Epithelial cell of prostate (primary cell): Measurements from ENCODE around the gene PXMP2.

Experiments used
- DNase-seq: peaks from one replicate; pipeline ENCODE4 v3.0.0-alpha.2; 2011; ENCODE audit warnings: low read depth, low spot score
- H3K27ac ChIP-seq: fragments of 450-650 bp; 2 replicates; pipeline ENCODE4 v1.5.1; 2017; ENCODE audit warnings: mild to moderate bottlenecking

PXMP2 gene

GRCh38 chr12:132659146-132659545, 28.2 kb upstream of the PXMP2 start:
- H3K27ac ChIP-seq, result no peak overlapping the region
- no peak for DNase-seq

DNA sequence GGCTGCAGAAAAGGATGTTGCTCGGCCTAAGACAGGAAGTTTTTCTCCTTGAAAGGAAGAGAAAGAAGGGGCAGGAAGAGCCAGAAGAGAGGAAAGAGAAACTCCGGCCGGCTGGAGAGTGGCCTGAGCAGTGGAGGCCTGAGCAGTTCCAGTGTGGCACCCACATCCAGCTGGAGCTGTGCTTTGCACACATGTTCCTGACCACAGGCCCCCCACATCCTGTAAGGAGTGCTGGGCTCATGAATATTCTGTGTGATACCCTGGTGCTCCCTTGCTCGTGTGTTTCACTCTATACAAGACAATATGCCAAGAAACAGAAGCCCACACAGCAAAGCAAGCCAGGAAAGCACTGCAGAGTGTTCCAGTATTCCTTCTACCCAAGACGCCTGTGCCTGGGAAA, 27.3 kb upstream of the PXMP2 start:
- DNase-seq, result no peak
- no peak overlapping the region for H3K27ac ChIP-seq

- DNase-seq, result no peak
- no peak overlapping the region for H3K27ac ChIP-seq
Observed at GRCh38 chr12:132660996-132661395, 26.4 kb upstream of the PXMP2 start.

DNA sequence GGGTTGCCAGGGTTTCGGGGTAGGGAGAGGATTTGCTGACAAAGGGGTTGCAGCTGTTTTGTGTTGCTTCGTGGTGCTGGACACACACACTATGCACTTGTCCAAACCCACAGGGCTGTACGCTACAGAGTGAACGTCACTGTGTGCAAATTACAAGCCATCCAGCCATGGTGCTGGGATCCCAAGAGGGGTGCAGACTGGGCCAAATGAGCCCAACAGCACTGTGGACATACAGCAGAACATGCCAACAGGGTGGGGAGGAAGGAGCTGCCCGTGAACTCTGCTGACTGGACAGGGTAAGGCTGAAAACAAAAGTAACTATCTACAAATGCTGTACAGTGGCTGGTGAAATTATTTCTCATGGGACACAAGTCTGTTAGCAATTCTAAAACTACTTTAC, 25.4 kb upstream of the PXMP2 start:
- no peak for DNase-seq
- no peak overlapping the region for H3K27ac ChIP-seq

DNA sequence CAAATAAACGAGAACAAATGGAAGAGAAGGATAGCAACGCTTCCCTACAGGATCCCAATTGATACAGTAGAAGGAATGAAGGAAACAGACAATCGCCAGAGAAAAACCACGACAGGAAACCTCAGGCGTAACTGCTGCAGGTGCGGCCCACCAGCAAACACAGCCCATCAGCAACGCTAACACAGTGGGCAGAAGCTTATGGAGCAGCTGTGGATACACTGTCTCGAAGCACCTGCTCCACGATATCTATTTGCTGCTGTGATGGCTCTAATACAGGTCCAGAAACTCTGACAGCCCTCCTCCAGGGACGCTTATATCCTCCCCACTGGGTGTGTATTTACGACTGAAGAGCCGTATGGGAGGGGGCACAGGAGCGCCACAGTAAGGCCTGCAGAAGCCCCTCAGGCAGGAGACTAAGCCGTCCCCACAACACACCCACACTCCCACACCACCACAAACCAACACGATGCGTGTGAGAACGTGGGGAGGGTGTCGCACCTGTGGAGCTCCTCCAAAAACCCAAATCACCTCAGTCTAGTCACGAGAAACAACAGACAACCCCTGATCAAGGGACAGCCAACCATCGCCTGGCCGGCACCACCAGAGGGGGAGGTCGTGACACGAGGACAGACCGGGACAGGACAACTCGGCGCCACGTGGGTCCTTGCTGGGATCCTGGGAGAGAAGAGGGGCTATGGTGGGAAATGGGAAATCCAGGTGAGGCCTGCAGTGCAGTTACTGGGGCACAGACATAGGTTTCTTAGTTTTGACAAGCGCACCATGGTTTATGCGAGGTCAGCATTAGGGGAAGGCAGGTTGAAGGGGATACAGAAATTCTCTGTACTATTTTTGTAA, 24.3 kb upstream of the PXMP2 start:
- no peak overlapping the region for H3K27ac ChIP-seq

DNA sequence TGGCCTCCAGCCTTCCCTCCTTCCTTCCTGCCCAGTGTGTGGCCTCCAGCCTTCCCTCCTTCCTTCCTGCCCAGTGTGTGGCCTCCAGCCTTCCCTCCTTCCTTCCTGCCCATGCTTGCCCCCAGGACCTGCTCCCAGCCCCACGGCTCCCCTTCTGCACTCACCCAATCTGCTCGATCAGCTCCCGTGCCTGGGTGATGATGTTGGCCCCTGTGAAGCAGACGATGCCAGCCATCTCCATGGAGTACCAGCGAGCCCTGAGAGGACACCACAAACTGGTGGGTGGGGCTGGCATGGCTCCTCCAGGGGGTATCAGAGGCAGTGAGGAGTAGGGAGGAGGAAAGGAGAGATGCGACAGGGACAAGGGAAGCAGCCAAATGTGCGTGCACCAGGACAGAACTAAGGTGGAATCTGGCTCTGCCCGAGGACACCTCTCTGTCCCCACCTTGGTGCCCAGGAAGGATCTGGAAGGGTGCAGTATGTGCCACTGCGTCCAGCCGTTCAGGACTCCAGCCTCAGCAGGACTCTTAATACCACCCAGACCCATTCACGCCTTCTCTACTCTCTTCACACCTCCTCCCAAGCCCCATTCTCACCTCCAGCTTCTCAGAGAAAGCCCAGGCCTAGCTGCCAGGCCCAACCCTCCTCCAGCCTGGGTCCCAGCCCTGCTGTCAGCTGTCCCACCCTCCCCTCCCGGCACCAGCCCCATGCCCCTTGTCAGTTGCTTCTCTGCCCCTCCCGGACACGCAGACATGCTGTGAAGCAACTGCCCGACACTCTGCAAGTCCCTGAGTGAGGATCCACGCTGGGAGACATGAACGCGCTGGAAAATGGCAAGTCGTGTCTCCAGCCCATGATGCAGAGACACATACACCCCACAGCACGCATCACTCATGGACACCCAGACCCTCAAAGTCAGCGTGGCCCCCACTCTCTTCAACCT, 22.9 kb upstream of the PXMP2 start:
- no peak overlapping the region for H3K27ac ChIP-seq
- DNase-seq, result no peak

More for the DNA sequence above, 24.3 kb upstream of the PXMP2 start:
- no peak for DNase-seq

DNA sequence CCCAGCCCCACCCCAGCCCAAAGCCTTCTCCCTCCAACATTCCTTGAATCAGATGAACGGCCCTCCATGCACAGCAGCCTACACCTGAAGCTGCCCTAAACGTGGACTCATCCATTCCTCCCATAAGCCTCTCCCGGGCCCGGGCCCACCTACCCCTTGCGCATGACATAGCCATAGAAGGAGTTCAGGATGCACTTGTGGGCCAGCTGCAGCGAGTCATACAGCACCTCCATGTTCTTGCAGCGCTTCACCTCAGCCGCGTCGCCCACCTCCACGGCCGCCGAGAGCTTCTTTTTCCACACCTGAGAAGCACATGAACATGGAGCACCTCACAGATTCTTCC, 22.3 kb upstream of the PXMP2 start:
- H3K27ac ChIP-seq, result no peak overlapping the region
- DNase-seq, result no peak

GRCh38 chr12:132665794-132666193, 21.6 kb upstream of the PXMP2 start:
- no peak overlapping the region for H3K27ac ChIP-seq
- DNase-seq, result no peak

DNA sequence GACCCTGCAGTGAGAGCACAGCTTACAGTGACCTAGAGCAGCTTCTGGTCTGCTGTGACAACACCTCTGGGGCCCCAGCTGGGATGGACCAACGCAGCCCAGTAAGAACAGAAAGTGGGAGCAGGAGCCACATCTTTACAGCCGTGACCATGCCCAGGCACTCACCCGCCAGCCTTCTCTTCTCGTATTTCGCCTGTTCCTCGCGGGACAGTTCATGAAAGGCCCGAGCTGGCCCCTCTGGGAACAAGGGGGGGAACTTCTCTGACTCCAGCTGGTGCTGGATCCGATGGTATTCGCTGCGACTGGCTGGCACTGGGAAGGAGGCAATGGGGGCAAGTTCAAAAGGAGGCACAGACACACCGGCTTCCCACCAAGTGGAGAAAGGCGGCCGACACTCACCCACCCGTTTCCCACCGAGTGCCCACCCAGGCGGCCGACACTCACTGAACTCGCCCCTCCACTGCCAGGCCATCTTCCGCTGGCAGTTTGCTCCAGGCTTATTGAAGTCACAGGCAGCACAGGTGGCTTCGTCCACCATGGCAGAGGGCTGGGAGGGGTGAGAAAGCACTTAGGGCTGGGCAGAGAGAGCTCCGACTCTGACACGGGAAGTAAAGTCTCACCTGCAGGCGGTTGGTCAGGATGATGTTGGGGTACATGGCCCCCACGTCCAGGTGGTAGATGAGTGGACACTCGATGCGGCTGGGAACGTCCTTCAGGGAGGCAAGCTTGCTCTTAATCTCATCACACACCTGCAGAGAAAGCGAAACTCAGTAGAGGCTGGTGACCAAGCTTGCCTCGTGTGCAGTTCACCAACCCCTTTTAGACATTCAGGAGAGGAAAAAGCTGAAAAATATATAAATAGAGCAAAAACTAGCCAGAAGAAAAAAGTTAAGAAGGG, 18.9 kb upstream of the PXMP2 start:
- no peak overlapping the region for H3K27ac ChIP-seq
- DNase-seq, result no peak

DNA sequence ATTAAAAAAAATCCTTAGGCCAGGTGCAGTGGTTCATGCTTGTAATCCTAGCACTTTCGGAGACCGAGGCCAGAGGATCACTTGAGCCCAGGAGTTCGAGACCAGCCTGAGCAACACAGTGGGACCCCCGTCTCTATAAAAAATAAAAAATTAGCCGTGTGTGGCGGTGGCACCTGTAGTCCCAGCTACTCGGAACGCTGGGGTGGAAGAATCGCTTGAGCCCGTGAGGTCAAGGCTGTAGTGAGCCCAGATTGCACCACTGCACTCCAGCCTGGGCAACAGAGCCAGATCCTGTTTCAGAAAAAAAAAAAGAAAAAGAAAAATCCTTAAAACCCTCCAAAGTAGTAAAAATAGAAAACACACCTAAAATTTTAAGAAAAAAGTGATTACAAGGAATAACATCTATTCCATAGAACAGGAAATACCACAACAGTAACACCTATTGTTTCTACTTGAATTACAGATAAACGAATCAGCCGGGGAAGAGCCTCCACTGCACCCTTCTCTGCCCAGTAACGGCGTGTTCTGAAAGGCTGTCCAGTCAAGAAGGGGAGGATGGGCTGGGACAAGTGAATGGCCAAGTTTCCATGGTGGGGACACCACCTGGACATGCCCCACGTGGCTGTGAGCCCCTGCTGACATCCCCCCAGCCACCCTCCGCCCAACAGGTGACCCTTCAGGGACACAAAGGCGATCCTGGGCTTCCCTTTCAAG, 18.1 kb upstream of the PXMP2 start:
- no peak for DNase-seq
- no peak overlapping the region for H3K27ac ChIP-seq

DNA sequence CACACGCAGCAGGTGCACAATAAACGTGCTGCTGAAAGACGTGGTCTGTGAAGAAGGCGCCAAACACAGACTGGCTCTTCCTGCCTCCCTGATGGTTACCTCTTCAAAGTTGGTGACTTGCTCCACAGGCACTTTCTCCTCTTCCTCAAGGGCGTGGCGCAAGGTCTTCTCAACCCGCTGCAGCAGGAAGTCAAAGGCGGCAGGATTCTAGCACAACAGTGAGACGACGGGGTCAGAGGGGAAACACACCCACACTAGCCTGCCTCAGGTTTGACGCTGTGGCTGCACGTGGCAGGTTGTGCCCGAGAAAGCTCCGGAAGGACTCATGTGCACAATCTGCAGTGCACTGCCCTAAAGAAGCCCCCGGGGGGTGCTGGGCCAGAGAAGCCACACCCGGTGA, 15.3 kb upstream of the PXMP2 start:
- no peak for DNase-seq
- no peak overlapping the region for H3K27ac ChIP-seq

- no peak for DNase-seq
- no peak overlapping the region for H3K27ac ChIP-seq
Observed at GRCh38 chr12:132672678-132673077, 14.7 kb upstream of the PXMP2 start.

DNA sequence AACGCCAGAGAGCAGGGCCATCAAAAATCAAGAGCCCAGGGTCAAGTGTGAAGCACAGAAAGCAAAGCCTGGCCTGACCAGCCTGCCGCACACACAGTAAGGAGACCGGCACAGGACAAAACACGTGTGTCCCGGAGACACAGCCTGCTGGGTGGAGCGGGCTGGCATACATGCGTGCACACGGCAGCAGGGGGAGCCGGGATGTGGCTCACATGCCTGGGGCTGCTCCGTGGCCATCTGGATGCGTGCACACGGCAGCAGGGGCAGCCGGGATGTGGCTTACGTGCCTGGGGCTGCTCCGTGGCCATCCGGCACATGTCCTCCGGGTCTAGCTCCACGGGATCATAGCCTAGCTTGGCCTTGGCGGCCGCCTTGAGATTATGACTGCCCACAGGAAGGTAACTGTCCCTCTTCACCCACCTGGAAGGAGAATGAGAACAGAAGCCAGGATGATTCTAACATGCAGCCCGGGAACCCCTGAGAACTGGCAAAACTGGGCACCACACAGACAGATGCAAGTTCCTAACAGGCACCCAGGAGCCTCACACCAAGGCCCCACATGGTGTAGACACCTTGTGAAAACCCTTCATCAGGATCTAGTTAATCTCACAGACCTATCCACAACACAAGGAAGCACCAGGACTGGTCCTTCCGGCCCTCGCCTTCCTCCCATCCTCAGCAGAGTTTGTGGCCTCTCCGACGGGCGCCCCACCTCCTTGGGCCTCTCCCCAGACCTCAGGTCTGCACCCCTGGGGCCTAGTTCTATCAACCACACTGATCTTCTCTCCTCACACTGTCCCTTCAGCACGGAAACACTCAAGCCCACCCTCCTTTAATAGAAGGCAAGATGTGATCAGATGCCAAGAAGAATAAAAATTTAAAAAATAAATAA, 13.9 kb upstream of the PXMP2 start:
- DNase-seq, result no peak
- no peak overlapping the region for H3K27ac ChIP-seq

- no peak overlapping the region for H3K27ac ChIP-seq
- no peak for DNase-seq
Observed at GRCh38 chr12:132674561-132674960, 12.8 kb upstream of the PXMP2 start.

DNA sequence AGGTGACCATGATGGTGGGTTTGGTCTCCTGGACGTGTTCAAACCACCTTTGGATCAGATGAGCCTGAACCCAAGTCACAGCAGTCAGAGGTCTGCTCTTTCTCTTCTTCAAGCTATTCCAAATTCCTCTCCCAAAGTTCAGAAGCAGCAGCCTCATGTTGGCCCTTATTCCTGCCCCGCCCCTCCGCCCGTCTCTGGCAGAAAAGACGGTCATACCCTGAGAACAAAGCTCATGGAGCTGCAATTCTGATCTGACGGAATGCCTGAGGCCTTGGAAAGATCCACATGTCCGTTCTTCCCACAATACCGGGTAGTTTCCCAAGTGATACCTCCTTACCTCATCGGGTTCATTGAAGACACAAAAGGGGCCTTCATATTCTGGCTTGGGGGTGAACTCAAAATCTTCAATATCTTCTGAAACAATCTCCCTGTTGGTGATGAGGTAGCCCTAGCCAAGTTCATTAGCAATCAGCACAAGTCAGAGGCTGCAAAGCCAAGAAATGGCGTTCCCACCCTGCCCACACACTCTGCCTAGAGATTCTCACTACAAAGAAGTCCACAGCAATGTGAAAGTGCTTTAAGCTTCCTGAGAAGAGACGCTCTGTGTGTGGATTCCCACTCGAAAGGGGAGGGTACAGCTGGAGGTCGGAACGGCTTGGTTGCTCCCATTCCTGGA, 11.5 kb upstream of the PXMP2 start:
- no peak for DNase-seq
- no peak overlapping the region for H3K27ac ChIP-seq

GRCh38 chr12:132677492-132677891, 9.9 kb upstream of the PXMP2 start:
- no peak for DNase-seq
- no peak overlapping the region for H3K27ac ChIP-seq

- H3K27ac ChIP-seq, result no peak overlapping the region
- DNase-seq, result no peak
Observed at GRCh38 chr12:132685400-132685799, 2.0 kb upstream of the PXMP2 start.

DNA sequence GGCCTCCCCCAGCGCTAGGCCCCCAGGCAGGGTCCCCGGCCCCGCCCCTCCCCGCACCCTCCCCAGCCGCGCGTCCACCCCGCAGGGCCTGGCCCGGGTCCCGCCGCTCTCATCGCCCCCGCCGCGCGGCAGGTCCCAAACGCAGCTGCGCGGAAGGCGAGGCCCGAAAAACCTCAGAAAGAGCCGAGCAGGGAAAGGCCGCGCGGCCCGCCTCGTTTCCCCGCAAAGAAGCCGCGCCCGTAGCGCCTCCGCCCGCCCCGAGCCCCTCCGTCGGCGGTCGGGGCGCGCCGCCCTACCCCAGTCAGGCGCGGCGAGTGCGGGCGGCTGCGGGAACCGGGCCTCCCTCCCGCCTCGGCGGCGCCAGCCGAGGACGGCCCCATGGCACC, 569 bp upstream of the PXMP2 start:
- no peak for DNase-seq

More for the DNA sequence above, 569 bp upstream of the PXMP2 start:
- no peak overlapping the region for H3K27ac ChIP-seq
